NCI-H2029 (cell line): Measurements from ENCODE around the gene RSPRY1.

Experiments used
- DNase-seq: peaks from one replicate; lab custom pipeline; 2025; lab: John Stamatoyannopoulos, UW

The RSPRY1 gene

GRCh38 chr16:57224651-57225335 lies 38.7 kb downstream of the RSPRY1 start:
- DNase-seq = no peak

GRCh38 chr16:57225978-57226377 lies 39.8 kb downstream of the RSPRY1 start:
- DNase-seq = no peak

GRCh38 chr16:57226701-57227621 lies 40.8 kb downstream of the RSPRY1 start:
- no peak for DNase-seq

- no peak for DNase-seq
These were observed 43.0 kb downstream of the RSPRY1 start for GRCh38 chr16:57229079-57229478.

GRCh38 chr16:57231821-57232350 lies 45.8 kb downstream of the RSPRY1 start:
- DNase-seq = no peak

GRCh38 chr16:57233944-57234706 lies 48.0 kb downstream of the RSPRY1 start:
- DNase-seq = no peak

GRCh38 chr16:57234707-57235092 lies 48.6 kb downstream of the RSPRY1 start:
- no peak for DNase-seq

- peak; percentile 54 for DNase-seq
These were observed 49.2 kb downstream of the RSPRY1 start for GRCh38 chr16:57235128-57236021.

- DNase-seq = no peak
These were observed 49.9 kb downstream of the RSPRY1 start for GRCh38 chr16:57236022-57236350.

- no peak for DNase-seq
These were observed 52.6 kb downstream of the RSPRY1 start for GRCh38 chr16:57238682-57239081.

GRCh38 chr16:57239107-57239506 lies 53.0 kb downstream of the RSPRY1 start:
- no peak for DNase-seq

GRCh38 chr16:57240851-57241250 lies 54.7 kb downstream of the RSPRY1 start:
- no peak for DNase-seq

GRCh38 chr16:57242650-57243049 lies 56.5 kb downstream of the RSPRY1 start:
- DNase-seq = no peak

- no peak for DNase-seq
These were observed 58.3 kb downstream of the RSPRY1 start for GRCh38 chr16:57244463-57244766.

GRCh38 chr16:57244767-57245471 lies 58.8 kb downstream of the RSPRY1 start, which contains the start of gene ARL2BP:
Gene ARL2BP, plus strand, starts transcription at chr16:57245259. Its CDS starts 109 bp downstream, at chr16:57245368.
- peak; percentile 81 for DNase-seq

- DNase-seq = no peak
These were observed 59.5 kb downstream of the RSPRY1 start for GRCh38 chr16:57245472-57246113.

- no peak for DNase-seq
These were observed 65.2 kb downstream of the RSPRY1 start for GRCh38 chr16:57251352-57251751.

- DNase-seq = no peak
These were observed 66.1 kb downstream of the RSPRY1 start for GRCh38 chr16:57252148-57252721.

- no peak for DNase-seq
These were observed 67.3 kb downstream of the RSPRY1 start for GRCh38 chr16:57253466-57253865.
